DND-41 (cell line): ENCODE measurements around the gene MRPL27.
"Not testable (repeated sequence)": the region's sequence is repeated elsewhere in the genome, so short reads cannot be mapped to it uniquely, and the experiment has no call there.

Source experiments
- ATAC-seq: fragments of 200-7000 bp; cut with Tn5 transposase; 3 replicates; pipeline ENCODE4 v1.9.1; 2021; ENCODE audit warnings: low read depth; ENCODE audit not compliant: insufficient read depth
- DNase-seq: peaks from one replicate; pipeline ENCODE4 v3.0.0-alpha.2; 2020
- H2AFZ ChIP-seq: 2 replicates; pipeline ENCODE4 v1.6.0; 2012; ENCODE audit warnings: low read depth, low read length
- H3K27ac ChIP-seq: 2 replicates; pipeline ENCODE4 v1.5.1; 2012; ENCODE audit warnings: low read length, inconsistent platforms
- H3K27me3 ChIP-seq: fragments of 200-600 bp; sonication (generic); 2 replicates; pipeline ENCODE4 v1.6.0; 2012; ENCODE audit warnings: low read length, mild to moderate bottlenecking, inconsistent platforms; ENCODE audit not compliant: insufficient read depth, poor library complexity
- H3K36me3 ChIP-seq: 2 replicates; pipeline ENCODE4 v1.5.1; 2012; ENCODE audit warnings: low read length, inconsistent platforms; ENCODE audit not compliant: insufficient read depth
- H3K4me1 ChIP-seq: 2 replicates; pipeline ENCODE4 v1.5.1; 2012; ENCODE audit warnings: mild to moderate bottlenecking, low read length; ENCODE audit not compliant: insufficient read depth
- H3K4me2 ChIP-seq: 2 replicates; pipeline ENCODE4 v1.6.0; 2012; ENCODE audit warnings: mild to moderate bottlenecking, moderate library complexity, low read length, inconsistent platforms; ENCODE audit not compliant: insufficient read depth
- H3K4me3 ChIP-seq, 2 experiments: fragments of 200-600 bp in 1 of 2; shearing (Covaris generic) in 1 of 2; 2 replicates each; pipeline ENCODE4 v1.5.1; 2012 to 2016; ENCODE audit warnings: inconsistent platforms in 2 of 2, low read length in 2 of 2, mild to moderate bottlenecking in 2 of 2, low read depth in 1 of 2, moderate library complexity in 1 of 2
- H3K79me2 ChIP-seq: 2 replicates; pipeline ENCODE4 v1.6.0; 2012; ENCODE audit warnings: low read length, inconsistent platforms; ENCODE audit not compliant: insufficient read depth
- H3K9ac ChIP-seq: 2 replicates; pipeline ENCODE4 v1.6.0; 2012; ENCODE audit warnings: low read depth, mild to moderate bottlenecking, inconsistent platforms, low read length, moderate library complexity
- H3K9me3 ChIP-seq: 2 replicates; pipeline ENCODE4 v1.5.1; 2012; ENCODE audit warnings: low read length, moderate library complexity, mild to moderate bottlenecking, inconsistent platforms; ENCODE audit not compliant: insufficient read depth, severe bottlenecking
- H4K20me1 ChIP-seq: 2 replicates; pipeline ENCODE4 v1.6.0; 2012; ENCODE audit warnings: low read length; ENCODE audit not compliant: insufficient read depth
- EZH2 ChIP-seq: IDR thresholded peaks from 3 replicates; pipeline ENCODE4 v1.6.1; 2012; ENCODE audit warnings: borderline replicate concordance, low read depth, mild to moderate bottlenecking, moderate library complexity, low read length, inconsistent platforms; ENCODE audit not compliant: severe bottlenecking
- TF ChIP-seq, protein P1 (sequence below): IDR thresholded peaks from 2 replicates; pipeline ENCODE4 v1.5.1; 2012; ENCODE audit warnings: borderline replicate concordance, low read length, moderate library complexity, mild to moderate bottlenecking; ENCODE audit not compliant: poor library complexity, severe bottlenecking; ENCODE audit errors: extremely low read depth

MRPL27 gene

DNA sequence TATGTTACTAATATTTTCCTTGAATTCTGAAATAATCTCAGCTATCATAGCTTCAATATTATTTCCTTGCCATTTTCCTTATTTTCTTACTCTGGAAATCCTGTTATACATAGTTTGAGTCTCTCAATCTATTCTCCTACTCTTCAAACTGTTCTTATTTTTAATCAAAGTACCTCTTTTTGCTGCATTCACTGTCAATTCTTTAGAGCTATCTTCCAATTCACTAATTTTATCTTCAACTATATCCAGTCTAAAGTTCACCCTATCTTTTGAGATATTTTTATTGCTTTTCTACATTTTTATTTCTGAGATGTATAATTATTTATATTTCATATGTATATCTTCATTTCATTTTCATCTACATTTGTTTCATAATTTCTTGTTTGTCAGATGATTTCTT is 34.3 kb downstream of the MRPL27 start:
- H3K27ac ChIP-seq, result no peak overlapping the region
- DNase-seq (no peak), ATAC-seq (no peak)
- H3K4me3 ChIP-seq, result no peak overlapping the region
- H3K36me3 ChIP-seq, result no peaks in the 10 kb centered on the region
- H3K79me2 ChIP-seq, result no peaks in the 10 kb centered on the region
- H3K9me3 ChIP-seq, result peaks cover 13% of the 10 kb centered on the region
- H3K27me3 ChIP-seq, result no peaks in the 10 kb centered on the region
- no peak overlapping the region for H2AFZ ChIP-seq
- H3K4me1 ChIP-seq, result peaks cover 8% of the 10 kb centered on the region
- no peak for TF ChIP-seq EZH2
- TF ChIP-seq, protein P1, sequence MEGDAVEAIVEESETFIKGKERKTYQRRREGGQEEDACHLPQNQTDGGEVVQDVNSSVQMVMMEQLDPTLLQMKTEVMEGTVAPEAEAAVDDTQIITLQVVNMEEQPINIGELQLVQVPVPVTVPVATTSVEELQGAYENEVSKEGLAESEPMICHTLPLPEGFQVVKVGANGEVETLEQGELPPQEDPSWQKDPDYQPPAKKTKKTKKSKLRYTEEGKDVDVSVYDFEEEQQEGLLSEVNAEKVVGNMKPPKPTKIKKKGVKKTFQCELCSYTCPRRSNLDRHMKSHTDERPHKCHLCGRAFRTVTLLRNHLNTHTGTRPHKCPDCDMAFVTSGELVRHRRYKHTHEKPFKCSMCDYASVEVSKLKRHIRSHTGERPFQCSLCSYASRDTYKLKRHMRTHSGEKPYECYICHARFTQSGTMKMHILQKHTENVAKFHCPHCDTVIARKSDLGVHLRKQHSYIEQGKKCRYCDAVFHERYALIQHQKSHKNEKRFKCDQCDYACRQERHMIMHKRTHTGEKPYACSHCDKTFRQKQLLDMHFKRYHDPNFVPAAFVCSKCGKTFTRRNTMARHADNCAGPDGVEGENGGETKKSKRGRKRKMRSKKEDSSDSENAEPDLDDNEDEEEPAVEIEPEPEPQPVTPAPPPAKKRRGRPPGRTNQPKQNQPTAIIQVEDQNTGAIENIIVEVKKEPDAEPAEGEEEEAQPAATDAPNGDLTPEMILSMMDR, result no peak
- H3K9ac ChIP-seq, result no peak overlapping the region
- no peak overlapping the region for H3K4me2 ChIP-seq
- H4K20me1 ChIP-seq, result no peaks in the 10 kb centered on the region

DNA sequence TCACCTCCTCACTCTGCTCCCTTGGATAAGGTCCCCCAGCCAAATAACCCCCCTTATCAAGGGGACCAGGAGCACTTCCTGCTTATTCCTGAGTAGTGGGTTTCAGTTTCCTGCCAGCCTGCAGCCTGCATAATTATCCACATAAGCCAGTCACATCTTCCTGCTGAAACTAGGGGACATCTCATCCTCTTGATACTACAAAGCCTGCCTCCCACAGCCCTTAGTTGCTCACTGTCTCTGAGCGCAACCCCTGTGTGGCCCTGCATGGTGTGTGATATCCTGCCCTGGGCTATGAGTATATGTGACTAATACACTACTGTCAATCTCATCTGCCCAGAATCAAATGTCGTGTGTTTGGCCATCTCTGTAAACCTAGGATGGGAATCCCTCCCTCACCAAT is 35.0 kb downstream of the MRPL27 start:
- Histone ChIP-seq H3K9ac (no peak overlapping the region), H3K4me3 (no peak overlapping the region), H3K27ac (no peak overlapping the region), H3K4me2 (no peak overlapping the region), H3K4me1 (peaks cover 15% of the 10 kb centered on the region), H4K20me1 (no peaks in the 10 kb centered on the region), H3K9me3 (peaks cover 13% of the 10 kb centered on the region), H3K79me2 (no peaks in the 10 kb centered on the region), H3K27me3 (no peaks in the 10 kb centered on the region), H3K36me3 (no peaks in the 10 kb centered on the region), H2AFZ (no peak overlapping the region)
- ATAC-seq (no peak), DNase-seq (no peak)
- no peak for TF ChIP-seq EZH2
- TF ChIP-seq, protein P1, result no peak

DNA sequence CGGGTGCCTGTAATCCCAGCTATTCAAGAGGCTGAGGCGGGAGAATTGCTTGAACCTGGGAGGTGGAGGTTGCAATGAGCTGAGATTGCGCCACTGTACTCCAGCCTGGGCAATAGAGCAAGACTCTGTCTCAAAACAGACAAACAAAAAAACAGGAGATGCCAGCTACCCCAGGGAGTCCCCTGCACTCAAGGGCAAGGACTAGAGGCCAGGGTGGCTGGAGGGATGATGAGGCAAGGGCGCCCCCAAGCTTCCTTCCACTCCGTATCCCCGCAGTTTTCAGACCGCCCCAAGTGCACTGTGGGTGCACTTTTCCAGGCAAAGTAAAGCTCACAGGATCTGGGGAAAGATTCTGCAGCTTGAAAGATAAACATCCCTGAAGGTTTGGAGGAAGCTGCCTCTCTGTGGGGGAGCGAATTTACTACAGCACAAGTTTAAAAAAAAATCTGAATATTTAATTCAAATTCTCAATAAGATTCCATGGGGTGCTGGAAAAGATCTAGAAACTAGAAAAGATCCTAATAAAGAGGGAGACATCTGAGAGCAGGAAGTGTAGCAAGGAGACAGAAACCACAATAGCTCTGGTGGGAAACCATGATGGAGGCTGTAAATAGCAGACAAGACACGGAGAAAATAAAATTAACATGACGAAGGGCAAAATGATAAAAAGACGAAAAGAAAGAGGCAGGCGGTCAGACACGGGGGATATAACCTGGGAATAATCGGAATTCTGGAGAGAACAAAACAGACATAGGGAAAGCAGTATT is 39.5 kb downstream of the MRPL27 start:
- not testable (repeated sequence) for H3K27me3 ChIP-seq, H4K20me1 ChIP-seq, H3K4me3 ChIP-seq, H3K79me2 ChIP-seq, H3K9me3 ChIP-seq, H3K36me3 ChIP-seq, DNase-seq
- Histone ChIP-seq H3K4me2 (peak overlapping the region; percentile 29), H3K27ac (peak overlapping the region; percentile 58), H2AFZ (peak overlapping the region; percentile 69), H3K9ac (0 out of 2 replicates have a peak overlapping the region, but pooled peaks have one; percentile 17), H3K4me1 (peaks cover 15% of the 10 kb centered on the region)
- TF ChIP-seq, protein P1, result peak; percentile 29
- peak; percentile 91 for ATAC-seq
